Heart right ventricle (tissue), 16 donors: ENCODE data around the gene SGCE. TPM values are rescaled to one million over a fixed set of nuclear protein-coding genes. Genes with fewer than 3 reads are reported as not detected.

Experiments used
- ATAC-seq, 8 donors: fragments of 200-7000 bp; cut with Tn5 transposase; one replicate each; pipeline ENCODE4 v1.9.1; 2020; ENCODE audit warnings: mild to moderate bottlenecking in 8 of 8, moderate library complexity in 8 of 8, moderate number of reproducible peaks in 1 of 8
- DNase-seq, 2 donors: peaks; one replicate each; pipeline ENCODE4 v3.0.0-alpha.2; 2020
- H3K27ac ChIP-seq, 10 donors: fragments of 200-600 bp; sonication (generic) in 2 of 10; one replicate each; pipeline versions ENCODE4 v1.5.0 to v1.8.0; 2020 to 2022; ENCODE audit warnings: mild to moderate bottlenecking in 3 of 10
- H3K27me3 ChIP-seq, 7 donors: fragments of 200-600 bp; one replicate each; pipeline ENCODE4 v1.8.0; 2021 to 2022; ENCODE audit warnings: mild to moderate bottlenecking in 2 of 7
- H3K36me3 ChIP-seq, 9 donors: fragments of 200-600 bp; sonication (generic) in 1 of 9; one replicate each; pipeline versions ENCODE4 v1.5.0 to v1.8.0; 2020 to 2022; ENCODE audit warnings: mild to moderate bottlenecking in 2 of 9
- H3K4me1 ChIP-seq, 9 donors: fragments of 200-600 bp; sonication (generic) in 1 of 9; one replicate each; pipeline versions ENCODE4 v1.5.0 to v1.8.0; 2020 to 2022; ENCODE audit warnings: mild to moderate bottlenecking in 4 of 9
- H3K4me3 ChIP-seq, 10 donors: fragments of 200-600 bp; sonication (generic) in 2 of 10; one replicate each; pipeline versions ENCODE4 v1.5.0 to v1.8.0; 2020 to 2022; ENCODE audit warnings: mild to moderate bottlenecking in 7 of 10, moderate library complexity in 2 of 10
- H3K9me3 ChIP-seq, 11 donors: fragments of 200-600 bp in 10 of 11; sonication (generic) in 2 of 11; one replicate each; pipeline versions ENCODE4 v1.5.0 to v1.8.0; 2013 to 2022; ENCODE audit warnings: mild to moderate bottlenecking in 2 of 11, control low read depth in 1 of 11, moderate library complexity in 1 of 11
- CTCF ChIP-seq, 9 donors: fragments of 200-600 bp; sonication (generic) in 2 of 9; IDR thresholded peaks; one replicate each; pipeline versions ENCODE4 v1.5.0 to v1.8.0; 2021 to 2022; ENCODE audit warnings: antibody characterized with exemption in 9 of 9, mild to moderate bottlenecking in 5 of 9, moderate library complexity in 1 of 9
- WGBS, 2 donors: extraction: QIAGEN DNeasy Blood & Tissue Kit; methylation state at CpG; one replicate each; pipeline ENCODE4 v1.1.7; 2013; ENCODE audit warnings: inconsistent platforms in 1 of 2; 5-methylcytosine and 5-hydroxymethylcytosine counted together
- intact Hi-C, 10 donors: fragments of 100-400 bp; cut with DNase I; formaldehyde crosslinking; loops; one replicate each; pipeline versions ENCODE4 v1.11.1 to v1.14.2; 2022
- polyA plus RNA-seq, 2 donors: library from polyadenylated mRNA; stranded (reverse); fragments of 200-250 nt; gene quantifications; one replicate each; pipeline ENCODE4 v1.2.3, GENCODE V29; 2013
- total RNA-seq, 10 donors: library from RNA; stranded (reverse); fragmentation: NEBNext Ultra II Directional in 3 of 10; extraction: Animal tissue kit (Norgen Biotek cat#: 25700) in 3 of 10; gene quantifications; one replicate each; pipeline versions ENCODE4 v1.2.1 to v1.2.4, GENCODE V29; 2021 to 2023
- donor health status: Arrhythmogenic right ventricular cardiomyopathy.
- donor health status: ischemic (EF 13 %, LVEDD 7.1; RV severe dilation, severe dysfunction).
- donor health status: healthy with polysubstance abuse.
- donor health status: DM: no; HTN: yes; CAD: no.
- donor health status: DM: no; HTN: no; CAD: no.
- donor health status: ischemic (EF 25% LVEDD 6.9; RV normal size, moderate dysfunction).
- donor health status: ischemic (EF 25% LVEDD 5.7; RV mildly dilated, moderate dysfunction).
- donor health status: healthy.
- donor health status: DM: yes; HTN: yes; CAD: no.
- donor health status: Ischemic cardiomyopathy.
- donor health status: ischemic (EF 35%, LVEDD 5.7; RV mildly dilated, moderate dysfunction).
- donor health status: nonischemic (EF 11% LVEDD 7.7; RV severe dilation, severe dysfunction).
- donor health status: DM: yes; HTN: yes; CAD: no.
- donor health status: PGD.
- donor health status: ischemic (EF 29% LVEDD 5.4; RV normal size, mild dysfunction).
- donor health status: nonischemic (EF 23%, LVEDD 6.1; RV moderate dilation, normal function).

Gene SGCE
- total and polyA plus RNA-seq, 12 donors, result 11.5 to 31.1 (median 21.2) TPM

GRCh38 chr7:94655126-94655847, 646 bp downstream of the SGCE start:
- ATAC-seq (peak in 6 of 8 donors; percentile 2 to 49 (median 34)), DNase-seq (peak; percentile 22 to 32)
- WGBS, 2 donors, result 1% methylated on average over 38 of the region's 38 CpGs
- Histone ChIP-seq H3K9me3 (peaks cover 0 to 3% (median 0%) of the 10 kb centered on the region in 11 donors), H3K27me3 (peaks cover 0 to 66% (median 28%) of the 10 kb centered on the region in 7 donors), H3K27ac (peak overlapping the region in 9 of 10 donors; percentile 58 to 83 (median 73)), H3K4me3 (peak overlapping the region; percentile 60 to 89 (median 69)), H3K36me3 (no peaks in the 10 kb centered on the region), H3K4me1 (peaks cover 0 to 30% (median 16%) of the 10 kb centered on the region in 9 donors)
- intact Hi-C loops, result loop anchor here (2.0 to 10.0 kb wide), 9 partner anchors 140 to 820 kb away; partner anchors contain the start of gene CASD1 (in 1 of the 10)
- TF ChIP-seq CTCF (IDR thresholded peaks at IDR 0.05), result no peak

GRCh38 chr7:94654783-94655125, 1.2 kb downstream of the SGCE start:
- Histone ChIP-seq H3K27ac (peak overlapping the region in 6 of 10 donors; percentile 61 to 83 (median 76)), H3K27me3 (peaks cover 0 to 69% (median 28%) of the 10 kb centered on the region in 7 donors), H3K4me3 (peak overlapping the region in 9 of 10 donors; percentile 60 to 89 (median 69)), H3K36me3 (no peaks in the 10 kb centered on the region), H3K9me3 (peaks cover 0 to 3% (median 0%) of the 10 kb centered on the region in 11 donors), H3K4me1 (peaks cover 0 to 30% (median 16%) of the 10 kb centered on the region in 9 donors)
- DNase-seq, result no peak
- intact Hi-C loops, result loop anchor here (2.0 to 10.0 kb wide), 9 partner anchors 140 to 820 kb away; partner anchors contain the start of gene CASD1 (in 1 of the 10)
- TF ChIP-seq CTCF (IDR thresholded peaks at IDR 0.05), result no peak
- 8 to 9% methylated on average over 11 of the region's 11 CpGs for WGBS, 2 donors
- no peak for ATAC-seq

- H3K36me3 ChIP-seq, result no peaks in the 10 kb centered on the region
- no peak overlapping the region for H3K27ac ChIP-seq
- H3K27me3 ChIP-seq, result peaks cover 0 to 50% (median 22%) of the 10 kb centered on the region in 7 donors
- intact Hi-C loops, result loop anchor here in 7 of 10 donors (10.0 kb wide), 5 partner anchors 136 to 824 kb away; partner anchors contain the start of gene CASD1 (in 1 of the 7)
- peaks cover 0 to 17% (median 11%) of the 10 kb centered on the region in 9 donors for H3K4me1 ChIP-seq
- TF ChIP-seq CTCF (IDR thresholded peaks at IDR 0.05), result no peak
- H3K4me3 ChIP-seq, result no peak overlapping the region
- ATAC-seq (no peak), DNase-seq (no peak)
- 55 to 66% methylated on average over 4 of the region's 4 CpGs for WGBS, 2 donors
- no peaks in the 10 kb centered on the region for H3K9me3 ChIP-seq
Observed at GRCh38 chr7:94650147-94651051, 5.5 kb downstream of the SGCE start.

- peaks cover 0 to 41% (median 12%) of the 10 kb centered on the region in 7 donors for H3K27me3 ChIP-seq
- no peak overlapping the region for H3K4me3 ChIP-seq
- ATAC-seq (no peak), DNase-seq (no peak)
- intact Hi-C loops, result no loop called here
- peaks cover 0 to 8% (median 2%) of the 10 kb centered on the region in 9 donors for H3K4me1 ChIP-seq
- H3K36me3 ChIP-seq, result no peaks in the 10 kb centered on the region
- WGBS, 2 donors, result 49 to 53% methylated on average over 4 of the region's 4 CpGs
- no peaks in the 10 kb centered on the region for H3K9me3 ChIP-seq
- no peak overlapping the region for H3K27ac ChIP-seq
- no peak for TF ChIP-seq CTCF (IDR thresholded peaks at IDR 0.05)
Observed at GRCh38 chr7:94649450-94649849, 6.5 kb downstream of the SGCE start.
